Ascending aorta (tissue), 2 donors: Measurements from ENCODE around the gene DHRSX. TPM values are rescaled to one million over a fixed set of nuclear protein-coding genes. Genes with fewer than 3 reads are reported as not detected.
"Not testable (repeated sequence)": the region's sequence is repeated elsewhere in the genome, so short reads cannot be mapped to it uniquely, and the experiment has no call there.

Source experiments
- DNase-seq, 2 donors: peaks; one replicate each; pipeline ENCODE4 v3.0.0-alpha.2; 2019; ENCODE audit warnings: low spot score in 2 of 2
- H3K27ac ChIP-seq, 2 donors: fragments of 200-600 bp; sonication (generic); one replicate each; pipeline ENCODE4 v1.5.1; 2016 to 2017; ENCODE audit warnings: mild to moderate bottlenecking in 1 of 2
- H3K27me3 ChIP-seq: fragments of 200-600 bp; sonication (generic); one replicate; pipeline ENCODE4 v1.5.1; 2017
- H3K36me3 ChIP-seq, 2 donors: fragments of 200-600 bp; sonication (generic); one replicate each; pipeline ENCODE4 v1.5.1; 2016
- H3K4me1 ChIP-seq, 2 donors: fragments of 200-600 bp; sonication (generic); one replicate each; pipeline ENCODE4 v1.5.1; 2016 to 2017; ENCODE audit warnings: mild to moderate bottlenecking in 1 of 2
- H3K4me3 ChIP-seq, 2 donors: fragments of 200-600 bp; sonication (generic); one replicate each; pipeline ENCODE4 v1.5.1; 2016 to 2017; ENCODE audit warnings: mild to moderate bottlenecking in 1 of 2
- H3K9me3 ChIP-seq, 2 donors: fragments of 200-600 bp; sonication (generic); one replicate each; pipeline ENCODE4 v1.5.1; 2016
- intact Hi-C: fragments of 100-400 bp; cut with DNase I; formaldehyde crosslinking; loops from one replicate; pipeline ENCODE4 v1.15.1; 2023
- total RNA-seq: library from RNA; depleted of rRNA; stranded (reverse); fragments of >200 nt; gene quantifications from one replicate; pipeline ENCODE4 v1.1.0, GENCODE V29; 2016
- TF ChIP-seq, protein P1 (sequence below), 3 experiments: fragments of 200-600 bp in 2 of 3; fragments of 450-650 bp in 1 of 3; sonication (generic) in 2 of 3; IDR thresholded peaks; one replicate each; pipeline ENCODE4 v1.5.1; 2016 to 2019; ENCODE audit warnings: antibody characterized with exemption in 3 of 3, mild to moderate bottlenecking in 1 of 3, moderate library complexity in 1 of 3

DHRSX gene
- total RNA-seq, 1 donor from 2014 or later, result 13.4 TPM

DNA sequence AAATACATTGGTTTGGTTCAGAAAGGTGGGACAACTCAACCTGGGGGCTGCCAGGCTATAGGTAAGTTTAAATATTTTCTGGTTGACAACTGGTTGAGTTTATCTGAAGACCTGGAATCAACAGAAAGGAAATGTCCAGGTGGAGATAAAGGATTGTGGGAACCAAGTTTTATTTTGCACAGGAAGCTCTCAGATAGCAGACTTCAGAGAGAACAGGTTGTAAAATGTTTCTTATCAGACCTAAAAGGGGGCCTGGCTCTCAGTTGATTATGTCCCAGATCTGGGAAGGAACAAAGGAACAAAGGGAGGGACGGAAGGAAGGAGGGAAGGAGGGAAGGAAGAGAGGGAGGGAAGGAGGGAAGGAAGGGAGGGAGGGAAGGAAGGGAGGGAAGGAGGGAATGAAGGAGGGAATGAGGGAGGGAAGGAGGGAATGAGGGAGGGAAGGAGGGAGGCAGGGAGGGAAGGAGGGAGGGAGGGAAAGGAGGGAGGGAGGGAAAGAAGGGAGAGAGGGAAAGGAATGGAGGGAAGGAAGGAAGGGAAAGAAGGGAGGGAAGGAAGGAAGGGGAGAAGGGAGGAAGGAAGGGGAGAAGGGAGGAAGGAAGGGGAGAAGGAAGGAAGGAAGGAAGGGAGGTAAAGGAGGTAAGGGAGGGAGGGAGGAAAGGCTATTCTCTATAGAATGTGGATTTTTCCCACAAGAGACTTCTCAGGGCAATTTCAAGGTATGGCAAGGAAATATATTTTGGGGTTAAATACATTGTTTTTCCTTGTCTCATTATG is 186.7 kb downstream of the DHRSX start:
- no peak for DNase-seq
- no peak overlapping the region for H3K27ac ChIP-seq
- TF ChIP-seq, protein P1, sequence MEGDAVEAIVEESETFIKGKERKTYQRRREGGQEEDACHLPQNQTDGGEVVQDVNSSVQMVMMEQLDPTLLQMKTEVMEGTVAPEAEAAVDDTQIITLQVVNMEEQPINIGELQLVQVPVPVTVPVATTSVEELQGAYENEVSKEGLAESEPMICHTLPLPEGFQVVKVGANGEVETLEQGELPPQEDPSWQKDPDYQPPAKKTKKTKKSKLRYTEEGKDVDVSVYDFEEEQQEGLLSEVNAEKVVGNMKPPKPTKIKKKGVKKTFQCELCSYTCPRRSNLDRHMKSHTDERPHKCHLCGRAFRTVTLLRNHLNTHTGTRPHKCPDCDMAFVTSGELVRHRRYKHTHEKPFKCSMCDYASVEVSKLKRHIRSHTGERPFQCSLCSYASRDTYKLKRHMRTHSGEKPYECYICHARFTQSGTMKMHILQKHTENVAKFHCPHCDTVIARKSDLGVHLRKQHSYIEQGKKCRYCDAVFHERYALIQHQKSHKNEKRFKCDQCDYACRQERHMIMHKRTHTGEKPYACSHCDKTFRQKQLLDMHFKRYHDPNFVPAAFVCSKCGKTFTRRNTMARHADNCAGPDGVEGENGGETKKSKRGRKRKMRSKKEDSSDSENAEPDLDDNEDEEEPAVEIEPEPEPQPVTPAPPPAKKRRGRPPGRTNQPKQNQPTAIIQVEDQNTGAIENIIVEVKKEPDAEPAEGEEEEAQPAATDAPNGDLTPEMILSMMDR (IDR thresholded peaks at IDR 0.05), result no peak
- H3K9me3 ChIP-seq, result no peaks in the 10 kb centered on the region
- intact Hi-C loops, result no loop called here
- H3K27me3 ChIP-seq, result no peaks in the 10 kb centered on the region
- no peaks in the 10 kb centered on the region for H3K4me1 ChIP-seq
- no peaks in the 10 kb centered on the region for H3K36me3 ChIP-seq
- H3K4me3 ChIP-seq, result no peak overlapping the region

GRCh38 chrX:2312061-2312591 is 188.7 kb downstream of the DHRSX start:
- intact Hi-C loops, H3K4me1 ChIP-seq, H3K27ac ChIP-seq, H3K4me3 ChIP-seq, H3K9me3 ChIP-seq, DNase-seq, H3K27me3 ChIP-seq, H3K36me3 ChIP-seq: not testable (repeated sequence)

GRCh38 chrX:2311501-2311900 is 189.3 kb downstream of the DHRSX start:
- DNase-seq, result no peak
- H3K27ac ChIP-seq, result no peak overlapping the region
- intact Hi-C loops, result no loop called here
- H3K9me3 ChIP-seq, result no peaks in the 10 kb centered on the region
- no peaks in the 10 kb centered on the region for H3K27me3 ChIP-seq
- no peak overlapping the region for H3K4me3 ChIP-seq
- no peaks in the 10 kb centered on the region for H3K4me1 ChIP-seq
- TF ChIP-seq, protein P1 (IDR thresholded peaks at IDR 0.05), result no peak
- no peaks in the 10 kb centered on the region for H3K36me3 ChIP-seq

GRCh38 chrX:2301901-2302300 is 198.9 kb downstream of the DHRSX start:
- no peaks in the 10 kb centered on the region for H3K27me3 ChIP-seq
- H3K36me3 ChIP-seq, result no peaks in the 10 kb centered on the region
- no peaks in the 10 kb centered on the region for H3K4me1 ChIP-seq
- no peaks in the 10 kb centered on the region for H3K9me3 ChIP-seq
- TF ChIP-seq, protein P1 (IDR thresholded peaks at IDR 0.05), result no peak
- no peak for DNase-seq
- intact Hi-C loops, result no loop called here
- H3K27ac ChIP-seq, result no peak overlapping the region
- no peak overlapping the region for H3K4me3 ChIP-seq

- H3K27me3 ChIP-seq, result no peaks in the 10 kb centered on the region
- no peaks in the 10 kb centered on the region for H3K36me3 ChIP-seq
- intact Hi-C loops, result no loop called here
- H3K4me3 ChIP-seq, result no peak overlapping the region
- DNase-seq, result no peak
- TF ChIP-seq, protein P1 (IDR thresholded peaks at IDR 0.05), result no peak
- H3K4me1 ChIP-seq, result no peaks in the 10 kb centered on the region
- no peak overlapping the region for H3K27ac ChIP-seq
- H3K9me3 ChIP-seq, result no peaks in the 10 kb centered on the region
Measured at GRCh38 chrX:2299871-2300270, 200.9 kb downstream of the DHRSX start.

- TF ChIP-seq, protein P1 (IDR thresholded peaks at IDR 0.05), result no peak
- H3K4me3 ChIP-seq, result no peak overlapping the region
- no peaks in the 10 kb centered on the region for H3K27me3 ChIP-seq
- H3K4me1 ChIP-seq, result no peaks in the 10 kb centered on the region
- no peaks in the 10 kb centered on the region for H3K9me3 ChIP-seq
- intact Hi-C loops, result no loop called here
- H3K27ac ChIP-seq, result no peak overlapping the region
- DNase-seq, result no peak
- H3K36me3 ChIP-seq, result peaks cover 0 to 4% of the 10 kb centered on the region in 2 donors
Measured at GRCh38 chrX:2286731-2287130, 214.0 kb downstream of the DHRSX start.
